Measurements from ENCODE around the gene BRIP1.

- TF ChIP-seq EZH2phosphoT487 (IDR thresholded peaks at IDR 0.05; ENCODE audit: insufficient read depth, low read depth) (no peak), EZH2 (IDR thresholded peaks at IDR 0.05; ENCODE audit: insufficient read depth, poor library complexity, severe bottlenecking) (no peak)
Observed at GRCh38 chr17:61756561-61756960, 106.8 kb downstream of the BRIP1 start.

All from GM23248 (cell line).